ENCODE measurements around the gene MYBPC1. TPM values are rescaled to one million over a fixed set of nuclear protein-coding genes. Genes with fewer than 3 reads are reported as not detected.
"Not testable (repeated sequence)": the region's sequence is repeated elsewhere in the genome, so short reads cannot be mapped to it uniquely, and the experiment has no call there.

Gene MYBPC1
- polyA plus RNA-seq, 1 donor from 2014 or later: not detected

DNA sequence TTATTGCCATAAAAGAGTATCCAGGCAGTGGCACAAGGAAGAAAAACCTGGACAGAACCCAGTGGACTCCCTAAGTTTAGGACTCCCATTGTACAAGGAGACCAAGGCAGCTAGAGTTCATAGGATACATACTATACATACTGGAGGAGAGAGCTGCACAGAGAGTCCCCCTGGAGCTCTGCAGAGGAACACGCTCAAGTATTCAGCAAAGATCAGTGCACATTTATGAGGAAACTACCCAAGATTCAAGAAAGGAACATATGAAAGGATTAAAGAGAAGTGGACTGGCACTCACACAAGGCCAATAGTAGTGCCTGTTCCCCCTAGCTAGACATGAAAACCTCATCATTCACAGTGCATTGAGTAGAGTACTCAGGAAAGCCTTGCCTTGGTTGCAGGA, 59.7 kb downstream of the MYBPC1 start:
- H3K4me3 Mint-ChIP-seq: peak overlapping the region in 1 of 4 donors; percentile 56

DNA sequence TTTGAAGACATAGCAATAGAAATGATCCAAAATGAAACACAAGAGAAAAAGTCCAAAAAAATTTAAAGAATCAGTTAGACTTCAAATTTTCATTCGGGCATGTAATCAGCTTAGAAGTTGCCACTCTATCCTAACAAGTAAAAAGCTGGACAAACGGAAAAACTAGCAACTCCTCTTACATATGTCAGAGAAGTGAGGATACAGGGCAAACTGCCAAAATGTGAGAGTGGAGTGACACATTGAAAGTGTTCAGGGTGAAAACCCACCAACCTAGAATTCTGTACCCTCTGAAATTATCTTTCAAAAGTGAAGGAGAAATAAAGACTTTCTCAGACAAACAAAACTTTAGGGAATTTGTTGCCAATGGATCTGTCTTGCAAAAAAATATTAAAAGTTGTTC, 60.6 kb downstream of the MYBPC1 start:
- no peak overlapping the region for H3K4me3 Mint-ChIP-seq
- peaks cover 2 to 18% (median 11%) of the 10 kb centered on the region in 3 donors for H3K4me1 Mint-ChIP-seq
- H3K27me3 Mint-ChIP-seq: peaks cover 4% of the 10 kb centered on the region
- H3K27ac Mint-ChIP-seq: no peak overlapping the region
- peaks cover 3 to 4% (median 4%) of the 10 kb centered on the region in 3 donors for H3K9me3 Mint-ChIP-seq
- no peaks in the 10 kb centered on the region for H3K36me3 Mint-ChIP-seq

More for the DNA sequence above, 59.7 kb downstream of the MYBPC1 start:
- no peaks in the 10 kb centered on the region for H3K9me3 Mint-ChIP-seq
- peaks cover 4% of the 10 kb centered on the region for H3K27me3 Mint-ChIP-seq
- no peaks in the 10 kb centered on the region for H3K36me3 Mint-ChIP-seq
- no peak overlapping the region for H3K27ac Mint-ChIP-seq
- peaks cover 2 to 18% (median 11%) of the 10 kb centered on the region in 3 donors for H3K4me1 Mint-ChIP-seq

DNA sequence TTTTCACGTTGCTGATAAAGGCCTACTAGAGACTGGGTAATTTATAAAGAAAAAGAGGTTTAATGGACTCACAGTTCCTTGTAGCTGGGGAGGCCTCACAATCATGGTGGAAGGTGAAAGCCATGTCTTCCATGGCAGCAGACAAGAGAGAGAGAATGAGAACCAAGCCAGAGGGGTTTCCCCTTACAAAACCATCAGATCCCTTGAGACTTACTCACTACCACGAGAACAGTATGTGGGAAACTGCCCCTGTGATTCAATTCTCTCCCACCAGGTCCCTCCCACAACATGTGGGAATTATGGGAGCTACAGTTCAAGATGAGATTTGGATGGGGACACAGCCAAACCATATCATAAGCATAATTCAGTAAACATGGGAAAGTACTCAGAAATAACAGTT, 65.9 kb downstream of the MYBPC1 start:
- not testable (repeated sequence) for H3K36me3 Mint-ChIP-seq, H3K27me3 Mint-ChIP-seq, H3K9me3 Mint-ChIP-seq, H3K4me3 Mint-ChIP-seq
- Mint-ChIP-seq H3K4me1 (peaks cover 2 to 13% (median 5%) of the 10 kb centered on the region in 3 donors), H3K27ac (peak overlapping the region in 1 of 3 donors; percentile 34)

DNA sequence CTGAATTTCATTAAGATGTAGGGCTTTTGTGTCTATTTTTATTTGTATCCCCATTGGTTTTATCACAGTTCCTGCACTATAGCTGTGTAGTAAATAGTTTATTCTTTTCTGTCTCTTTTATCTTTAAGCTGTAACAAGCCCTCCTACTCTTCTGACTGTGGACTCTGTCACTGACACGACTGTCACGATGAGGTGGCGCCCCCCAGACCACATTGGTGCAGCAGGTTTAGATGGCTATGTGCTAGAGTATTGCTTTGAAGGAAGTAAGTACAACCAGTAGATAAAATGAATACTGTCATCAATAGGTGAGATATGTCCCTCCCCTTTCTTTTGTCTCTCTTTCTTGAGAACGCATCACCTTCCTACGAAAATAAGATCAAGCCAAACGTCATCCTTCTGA, 68.5 kb downstream of the MYBPC1 start:
- H3K4me1 Mint-ChIP-seq: peaks cover 2 to 7% (median 3%) of the 10 kb centered on the region in 3 donors
- H3K27ac Mint-ChIP-seq: no peak overlapping the region
- no peak overlapping the region for H3K4me3 Mint-ChIP-seq
- H3K9me3 Mint-ChIP-seq: peaks cover 3 to 8% (median 7%) of the 10 kb centered on the region in 3 donors
- no peaks in the 10 kb centered on the region for H3K36me3 Mint-ChIP-seq
- H3K27me3 Mint-ChIP-seq: peaks cover 7% of the 10 kb centered on the region

DNA sequence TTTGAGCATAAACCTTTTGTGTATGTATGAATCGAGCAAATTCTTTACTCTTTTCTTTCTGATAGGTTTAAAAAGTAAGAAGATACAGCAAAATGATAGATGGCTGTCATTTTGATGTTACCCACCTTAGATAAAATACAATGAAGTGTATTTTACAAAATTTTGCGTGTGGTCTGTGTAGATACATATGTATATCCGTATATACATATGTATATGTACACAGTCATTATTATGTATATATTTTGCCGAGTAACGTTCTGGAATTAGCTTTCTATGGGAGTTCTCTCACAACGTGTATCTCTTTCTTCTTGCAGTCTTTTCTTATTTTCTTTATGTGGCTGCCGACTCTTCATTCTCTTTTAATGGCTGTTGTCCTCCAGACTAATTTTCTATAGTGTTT, 70.2 kb downstream of the MYBPC1 start:
- Mint-ChIP-seq H3K36me3 (no peaks in the 10 kb centered on the region), H3K27me3 (peaks cover 7% of the 10 kb centered on the region), H3K27ac (no peak overlapping the region)

DNA sequence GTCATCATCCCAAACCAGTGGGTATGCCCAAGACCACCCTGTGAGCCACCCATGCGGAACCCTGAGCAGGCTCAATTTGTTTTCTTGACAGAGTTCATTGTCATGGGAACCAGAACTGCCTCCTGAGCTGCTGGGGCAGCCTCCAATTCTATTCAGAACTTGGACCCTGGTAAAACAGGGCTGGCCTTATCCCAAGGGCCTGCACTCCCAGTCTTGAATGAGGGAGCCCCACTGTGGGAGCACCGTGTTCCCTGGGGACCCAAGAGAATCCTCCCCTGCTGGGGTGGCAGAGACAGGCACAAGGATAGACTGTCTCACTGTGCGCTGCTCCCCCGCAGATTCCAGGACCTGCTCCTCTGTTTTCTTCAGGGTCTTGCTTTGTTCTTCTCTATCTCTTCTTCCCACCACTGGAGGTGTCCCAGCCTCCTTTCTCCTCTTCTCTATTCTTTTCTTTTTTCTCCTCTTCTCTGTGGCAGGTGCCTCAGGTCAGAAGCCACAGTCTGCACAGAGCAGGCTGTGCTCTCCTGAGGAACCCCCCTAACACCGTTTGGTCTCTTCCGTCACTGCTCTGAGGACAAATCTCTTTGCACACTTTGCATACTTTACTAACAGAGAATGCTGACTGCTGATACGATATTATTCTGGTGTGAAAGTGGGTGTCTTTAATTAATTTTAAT, 71.4 kb downstream of the MYBPC1 start:
- Mint-ChIP-seq H3K27ac (peak overlapping the region in 1 of 3 donors; percentile 59), H3K27me3 (peaks cover 7% of the 10 kb centered on the region), H3K4me1 (peaks cover 6 to 10% (median 7%) of the 10 kb centered on the region in 3 donors), H3K4me3 (peak overlapping the region in 1 of 4 donors; percentile 65), H3K36me3 (peaks cover under 1% of the 10 kb centered on the region), H3K9me3 (peaks cover 0 to 2% (median 0%) of the 10 kb centered on the region in 3 donors)

More for the DNA sequence above, 70.2 kb downstream of the MYBPC1 start:
- H3K9me3 Mint-ChIP-seq: peaks cover 2 to 8% (median 7%) of the 10 kb centered on the region in 3 donors
- peaks cover 2 to 8% (median 4%) of the 10 kb centered on the region in 3 donors for H3K4me1 Mint-ChIP-seq
- no peak overlapping the region for H3K4me3 Mint-ChIP-seq

DNA sequence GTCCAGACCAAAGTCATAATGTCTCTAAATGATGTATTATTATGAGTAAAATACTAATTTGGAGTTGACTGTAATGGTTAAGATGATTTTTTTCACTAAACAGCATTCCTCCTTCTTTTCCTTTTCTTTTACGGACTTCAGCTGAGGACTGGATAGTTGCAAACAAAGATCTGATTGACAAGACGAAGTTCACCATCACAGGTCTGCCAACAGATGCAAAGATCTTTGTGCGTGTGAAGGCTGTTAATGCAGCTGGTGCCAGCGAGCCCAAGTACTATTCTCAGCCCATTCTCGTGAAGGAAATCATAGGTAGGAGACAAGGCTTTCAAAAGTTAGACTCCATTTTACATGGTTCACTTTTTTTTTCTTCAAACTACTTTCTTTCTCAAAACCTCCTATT, 72.8 kb downstream of the MYBPC1 start:
- Mint-ChIP-seq H3K27me3 (peaks cover 7% of the 10 kb centered on the region), H3K4me3 (no peak overlapping the region), H3K27ac (no peak overlapping the region), H3K9me3 (peaks cover 0 to 2% (median 0%) of the 10 kb centered on the region in 3 donors), H3K4me1 (peaks cover 11 to 20% (median 15%) of the 10 kb centered on the region in 3 donors), H3K36me3 (peaks cover 2% of the 10 kb centered on the region)

DNA sequence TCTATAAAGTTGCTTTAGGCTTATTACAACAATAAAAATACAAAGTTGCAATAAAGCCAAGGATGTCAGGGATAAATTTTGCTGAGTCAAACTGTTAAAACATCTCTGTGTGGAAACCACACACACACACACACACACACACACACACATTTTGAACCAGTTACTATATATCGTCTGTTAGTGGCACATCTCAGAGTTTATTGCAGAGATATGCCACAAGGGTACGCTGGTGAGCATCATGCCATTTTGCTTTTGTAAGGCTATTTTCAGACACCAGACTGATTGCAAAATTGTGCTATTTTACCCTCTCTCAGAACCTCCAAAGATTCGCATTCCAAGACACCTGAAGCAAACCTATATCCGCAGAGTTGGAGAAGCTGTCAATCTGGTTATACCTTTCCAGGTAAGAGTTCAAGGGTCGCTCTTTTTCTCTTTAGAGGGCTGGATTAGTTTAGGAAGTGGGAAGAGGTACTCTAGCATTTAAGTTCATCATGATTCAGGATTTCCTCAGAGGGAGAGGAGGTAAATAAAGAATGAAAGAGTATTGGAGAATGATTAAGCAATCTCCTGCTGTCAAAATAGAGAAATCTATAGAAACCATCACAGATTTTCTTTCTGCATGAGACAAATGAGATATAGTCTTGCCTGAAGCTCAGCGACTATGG, 75.4 kb downstream of the MYBPC1 start:
- peak overlapping the region in 1 of 4 donors; percentile 1 for H3K4me3 Mint-ChIP-seq
- H3K27me3 Mint-ChIP-seq: peaks cover 7% of the 10 kb centered on the region
- H3K9me3 Mint-ChIP-seq: peaks cover 0 to 2% (median 0%) of the 10 kb centered on the region in 3 donors
- peaks cover 11 to 20% (median 15%) of the 10 kb centered on the region in 3 donors for H3K4me1 Mint-ChIP-seq
- peak overlapping the region in 2 of 3 donors; percentile 25 to 69 for H3K27ac Mint-ChIP-seq
- H3K36me3 Mint-ChIP-seq: peaks cover 2% of the 10 kb centered on the region

DNA sequence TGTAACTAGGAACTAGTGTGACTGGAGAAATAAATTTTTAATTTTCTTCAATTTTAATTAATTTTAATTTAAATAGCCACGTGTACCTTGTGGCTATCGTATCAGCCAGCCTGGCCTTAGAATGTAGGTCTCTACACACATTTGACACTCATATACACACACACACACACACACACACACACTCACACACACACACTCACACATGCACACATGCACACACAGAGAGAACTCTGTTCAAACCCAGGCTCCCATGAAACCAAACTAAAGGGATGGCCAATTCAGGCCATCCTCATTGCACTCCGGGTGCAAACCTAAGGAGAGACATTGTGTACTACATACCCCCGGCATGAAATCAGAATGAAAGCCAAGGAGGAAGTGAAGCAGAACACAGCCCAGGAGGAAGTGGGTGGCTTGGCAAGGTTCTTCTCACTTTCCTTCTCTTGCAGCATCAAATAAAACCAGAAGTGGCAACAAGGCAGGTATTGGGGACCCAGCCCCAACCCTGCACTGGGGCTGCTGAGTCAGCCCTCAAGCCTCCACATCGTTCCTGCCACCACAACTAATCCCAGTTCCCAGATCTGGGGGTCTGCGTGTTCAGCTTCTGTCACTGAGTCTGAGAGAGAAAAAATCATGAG, 76.5 kb downstream of the MYBPC1 start:
- peaks cover 0 to 2% (median 0%) of the 10 kb centered on the region in 3 donors for H3K9me3 Mint-ChIP-seq
- H3K4me1 Mint-ChIP-seq: peaks cover 11 to 20% (median 15%) of the 10 kb centered on the region in 3 donors
- peak overlapping the region; percentile 0 to 89 (median 70) for H3K4me3 Mint-ChIP-seq
- peaks cover 2% of the 10 kb centered on the region for H3K36me3 Mint-ChIP-seq
- peak overlapping the region; percentile 19 to 97 (median 90) for H3K27ac Mint-ChIP-seq
- peaks cover 3% of the 10 kb centered on the region for H3K27me3 Mint-ChIP-seq

DNA sequence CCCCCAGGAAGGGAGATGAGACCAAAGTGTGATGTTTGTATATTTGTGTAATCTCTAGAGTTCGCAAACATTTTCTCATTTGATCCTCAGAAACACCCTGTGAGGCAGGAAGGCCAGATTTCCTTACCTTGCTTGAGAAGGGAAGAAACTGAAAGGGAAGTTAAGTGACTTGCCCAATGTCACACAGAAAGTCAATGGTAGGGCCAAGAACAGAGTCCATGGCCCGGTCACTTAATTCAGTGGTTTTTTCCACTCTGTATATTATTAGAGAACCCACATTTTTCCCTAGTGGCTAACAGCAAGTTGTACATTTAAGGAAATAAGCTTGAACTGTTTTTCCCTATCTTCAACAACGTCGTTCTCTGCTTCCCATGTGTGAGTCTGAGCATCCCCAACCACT, 77.1 kb downstream of the MYBPC1 start:
- peak overlapping the region in 3 of 4 donors; percentile 54 to 89 (median 86) for H3K4me3 Mint-ChIP-seq
- H3K27ac Mint-ChIP-seq: peak overlapping the region; percentile 19 to 97 (median 90)
- peaks cover 2% of the 10 kb centered on the region for H3K36me3 Mint-ChIP-seq
- H3K27me3 Mint-ChIP-seq: no peaks in the 10 kb centered on the region
- no peaks in the 10 kb centered on the region for H3K9me3 Mint-ChIP-seq
- peaks cover 11 to 20% (median 15%) of the 10 kb centered on the region in 3 donors for H3K4me1 Mint-ChIP-seq

DNA sequence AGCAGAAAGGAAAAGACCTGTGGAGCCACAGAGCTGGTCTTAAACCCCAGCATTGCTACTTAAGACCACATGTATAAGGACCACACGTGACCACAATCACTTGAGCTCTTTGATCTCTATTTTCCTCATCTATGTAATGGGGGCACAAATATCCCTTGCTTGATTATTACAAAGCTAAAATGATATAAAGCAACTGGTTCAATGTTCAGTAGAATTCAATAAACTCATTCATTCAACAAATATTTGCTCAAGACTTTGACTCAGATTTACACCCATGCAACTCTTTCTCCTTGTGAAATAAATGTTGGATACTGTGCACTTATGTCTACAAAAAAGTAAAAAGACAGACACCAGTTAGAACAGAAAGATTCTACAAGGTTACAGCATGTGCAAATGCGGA, 80.8 kb downstream of the MYBPC1 start:
- Mint-ChIP-seq H3K36me3 (peaks cover 2% of the 10 kb centered on the region), H3K27ac (no peak overlapping the region), H3K4me3 (no peak overlapping the region), H3K4me1 (peaks cover 6 to 16% (median 12%) of the 10 kb centered on the region in 3 donors), H3K27me3 (peaks cover 1% of the 10 kb centered on the region), H3K9me3 (no peaks in the 10 kb centered on the region)

DNA sequence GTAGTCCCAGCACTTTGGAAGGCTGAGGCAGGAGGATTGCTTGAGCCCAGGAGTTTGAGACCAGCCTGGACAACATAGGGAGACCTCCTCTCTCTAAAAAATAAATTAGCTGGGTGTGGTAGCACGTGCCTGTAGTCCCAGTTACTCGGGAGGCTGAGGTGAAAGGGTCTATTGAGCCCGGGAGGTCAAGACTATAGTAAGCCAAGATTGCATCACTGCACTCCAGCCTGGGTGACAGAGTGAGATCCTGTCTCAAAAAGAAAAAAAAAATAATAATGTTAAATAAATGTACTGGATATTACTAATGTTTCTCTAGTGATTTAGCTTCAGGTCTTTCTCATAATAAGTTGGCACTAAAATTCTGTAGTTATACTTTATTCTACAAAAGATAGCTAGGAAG, 81.7 kb downstream of the MYBPC1 start:
- not testable (repeated sequence) for H3K4me1 Mint-ChIP-seq

DNA sequence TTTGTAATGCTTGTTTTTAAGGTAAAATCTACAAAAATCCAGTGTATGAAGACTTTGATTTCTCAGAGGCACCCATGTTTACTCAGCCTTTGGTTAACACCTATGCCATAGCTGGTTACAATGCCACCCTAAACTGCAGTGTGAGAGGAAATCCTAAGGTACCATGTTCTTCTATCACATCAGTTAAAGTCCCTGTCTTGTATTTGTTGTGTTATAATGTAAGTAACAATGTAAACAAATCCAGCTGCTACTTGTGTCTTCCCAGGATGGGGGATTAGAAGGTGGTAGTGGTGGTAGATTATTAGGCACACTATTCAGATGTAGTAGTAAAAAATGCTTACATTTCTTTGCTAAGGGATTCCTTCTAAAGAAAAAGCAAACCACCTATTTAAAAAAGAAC, 83.3 kb downstream of the MYBPC1 start:
- Mint-ChIP-seq H3K27me3 (peaks cover 1% of the 10 kb centered on the region), H3K4me3 (no peak overlapping the region), H3K9me3 (no peaks in the 10 kb centered on the region), H3K27ac (peak overlapping the region in 1 of 3 donors; percentile 76), H3K36me3 (no peaks in the 10 kb centered on the region), H3K4me1 (peaks cover 0 to 4% (median 2%) of the 10 kb centered on the region in 3 donors)

More for the DNA sequence above, 81.7 kb downstream of the MYBPC1 start:
- H3K27ac Mint-ChIP-seq, H3K27me3 Mint-ChIP-seq, H3K4me3 Mint-ChIP-seq, H3K9me3 Mint-ChIP-seq, H3K36me3 Mint-ChIP-seq: not testable (repeated sequence)

DNA sequence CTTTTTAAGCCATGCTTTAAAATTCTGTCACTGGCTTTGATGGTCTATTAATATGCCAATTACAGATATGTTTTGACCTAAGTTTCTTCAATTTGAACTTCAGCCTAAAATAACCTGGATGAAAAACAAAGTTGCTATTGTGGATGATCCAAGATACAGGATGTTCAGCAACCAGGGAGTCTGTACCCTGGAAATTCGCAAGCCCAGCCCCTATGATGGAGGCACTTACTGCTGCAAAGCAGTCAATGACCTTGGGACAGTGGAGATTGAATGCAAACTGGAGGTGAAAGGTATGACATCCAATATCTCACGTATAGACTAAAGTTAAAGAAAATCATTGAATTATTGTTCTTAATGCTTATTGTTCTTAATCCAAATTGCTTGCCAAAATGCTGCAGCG, 85.5 kb downstream of the MYBPC1 start:
- H3K9me3 Mint-ChIP-seq: no peaks in the 10 kb centered on the region
- no peak overlapping the region for H3K27ac Mint-ChIP-seq
- no peak overlapping the region for H3K4me3 Mint-ChIP-seq
- H3K27me3 Mint-ChIP-seq: peaks cover 1% of the 10 kb centered on the region
- no peaks in the 10 kb centered on the region for H3K36me3 Mint-ChIP-seq
- peaks cover 0 to 4% (median 2%) of the 10 kb centered on the region in 3 donors for H3K4me1 Mint-ChIP-seq

DNA sequence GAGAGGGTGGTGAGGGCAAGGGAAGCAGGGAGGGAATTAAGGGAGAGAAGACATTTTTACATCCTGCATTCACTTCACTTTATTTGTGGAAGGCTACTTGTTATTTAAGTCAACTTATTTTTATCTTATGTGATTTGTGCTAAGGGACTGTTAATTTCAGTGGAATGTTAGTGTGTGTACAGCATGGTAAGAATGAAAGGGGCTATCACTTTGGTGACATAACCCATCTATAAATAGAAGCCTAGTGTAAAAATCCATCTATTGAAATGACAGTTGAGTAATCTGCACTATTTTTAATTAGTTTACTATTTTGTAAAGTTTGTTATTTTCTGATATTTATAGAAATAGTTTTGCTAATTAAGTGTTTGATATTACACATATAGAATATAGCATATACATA, 85.9 kb downstream of the MYBPC1 start:
- H3K36me3 Mint-ChIP-seq: no peaks in the 10 kb centered on the region
- no peak overlapping the region for H3K27ac Mint-ChIP-seq

More for the DNA sequence above, 85.9 kb downstream of the MYBPC1 start:
- Mint-ChIP-seq H3K27me3 (peaks cover 1% of the 10 kb centered on the region), H3K4me1 (peaks cover 0 to 4% (median 2%) of the 10 kb centered on the region in 3 donors), H3K4me3 (no peak overlapping the region), H3K9me3 (no peaks in the 10 kb centered on the region)
